ENCODE measurements around the gene DYSF.

Gene DYSF

GRCh38 chr2:71674158-71674851 lies 220.9 kb downstream of the DYSF start:
- no peaks in the 10 kb centered on the region for H3K36me3 ChIP-seq (replicated peaks; ENCODE audit: insufficient read depth, low read length)

GRCh38 chr2:71675296-71675695 lies 221.9 kb downstream of the DYSF start:
- Histone ChIP-seq H3K27me3 (replicated peaks; ENCODE audit: insufficient read depth, low read length) (no peaks in the 10 kb centered on the region), H3K27ac (ENCODE audit: low read length) (no peak overlapping the region), H3F3A (ENCODE audit: insufficient read depth, low read length) (no peaks in the 10 kb centered on the region), H4K20me1 (ENCODE audit: insufficient read depth, low read length) (no peaks in the 10 kb centered on the region), H3K4me2 (ENCODE audit: low read depth, low read length) (no peak overlapping the region), H3K9ac (ENCODE audit: low read length) (no peak overlapping the region), H2AFZ (ENCODE audit: low read length) (no peak overlapping the region), H3K9me3 (replicated peaks; ENCODE audit: insufficient read depth, low read length) (no peaks in the 10 kb centered on the region), H3K4me1 (ENCODE audit: low read length) (no peaks in the 10 kb centered on the region), H3K79me2 (ENCODE audit: low read length) (no peaks in the 10 kb centered on the region), H3K36me3 (replicated peaks; ENCODE audit: insufficient read depth, low read length) (no peaks in the 10 kb centered on the region), H3K9me2 (replicated peaks; ENCODE audit: insufficient read depth, low read length) (no peaks in the 10 kb centered on the region), H3K4me3 (ENCODE audit: low read length) (no peak overlapping the region)
- TF ChIP-seq EZH2 (optimal IDR thresholded peaks at IDR 0.05; ENCODE audit: low read depth, low read length) (no peak), EZH2phosphoT487 (IDR thresholded peaks at IDR 0.05; ENCODE audit: low read length) (no peak)
- TF ChIP-seq, protein P1, sequence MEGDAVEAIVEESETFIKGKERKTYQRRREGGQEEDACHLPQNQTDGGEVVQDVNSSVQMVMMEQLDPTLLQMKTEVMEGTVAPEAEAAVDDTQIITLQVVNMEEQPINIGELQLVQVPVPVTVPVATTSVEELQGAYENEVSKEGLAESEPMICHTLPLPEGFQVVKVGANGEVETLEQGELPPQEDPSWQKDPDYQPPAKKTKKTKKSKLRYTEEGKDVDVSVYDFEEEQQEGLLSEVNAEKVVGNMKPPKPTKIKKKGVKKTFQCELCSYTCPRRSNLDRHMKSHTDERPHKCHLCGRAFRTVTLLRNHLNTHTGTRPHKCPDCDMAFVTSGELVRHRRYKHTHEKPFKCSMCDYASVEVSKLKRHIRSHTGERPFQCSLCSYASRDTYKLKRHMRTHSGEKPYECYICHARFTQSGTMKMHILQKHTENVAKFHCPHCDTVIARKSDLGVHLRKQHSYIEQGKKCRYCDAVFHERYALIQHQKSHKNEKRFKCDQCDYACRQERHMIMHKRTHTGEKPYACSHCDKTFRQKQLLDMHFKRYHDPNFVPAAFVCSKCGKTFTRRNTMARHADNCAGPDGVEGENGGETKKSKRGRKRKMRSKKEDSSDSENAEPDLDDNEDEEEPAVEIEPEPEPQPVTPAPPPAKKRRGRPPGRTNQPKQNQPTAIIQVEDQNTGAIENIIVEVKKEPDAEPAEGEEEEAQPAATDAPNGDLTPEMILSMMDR (IDR thresholded peaks at IDR 0.05; ENCODE audit: low read length) = no peak
- no peak for DNase-seq

More at GRCh38 chr2:71674158-71674851, 220.9 kb downstream of the DYSF start:
- Histone ChIP-seq H3K9me3 (replicated peaks; ENCODE audit: insufficient read depth, low read length) (no peaks in the 10 kb centered on the region), H4K20me1 (ENCODE audit: insufficient read depth, low read length) (no peaks in the 10 kb centered on the region), H3K9ac (ENCODE audit: low read length) (no peak overlapping the region), H3F3A (ENCODE audit: insufficient read depth, low read length) (no peaks in the 10 kb centered on the region), H2AFZ (ENCODE audit: low read length) (no peak overlapping the region), H3K4me2 (ENCODE audit: low read depth, low read length) (no peak overlapping the region), H3K27ac (ENCODE audit: low read length) (no peak overlapping the region), H3K27me3 (replicated peaks; ENCODE audit: insufficient read depth, low read length) (no peaks in the 10 kb centered on the region), H3K4me1 (ENCODE audit: low read length) (no peaks in the 10 kb centered on the region), H3K9me2 (replicated peaks; ENCODE audit: insufficient read depth, low read length) (no peaks in the 10 kb centered on the region), H3K79me2 (ENCODE audit: low read length) (no peaks in the 10 kb centered on the region), H3K4me3 (ENCODE audit: low read length) (no peak overlapping the region)
- TF ChIP-seq, protein P1 (IDR thresholded peaks at IDR 0.05; ENCODE audit: low read length) = no peak
- TF ChIP-seq EZH2phosphoT487 (IDR thresholded peaks at IDR 0.05; ENCODE audit: low read length) = no peak
- no peak for TF ChIP-seq EZH2 (optimal IDR thresholded peaks at IDR 0.05; ENCODE audit: low read depth, low read length)
- no peak for DNase-seq

- TF ChIP-seq, protein P1 (IDR thresholded peaks at IDR 0.05; ENCODE audit: low read length) = no peak
- TF ChIP-seq EZH2phosphoT487 (IDR thresholded peaks at IDR 0.05; ENCODE audit: low read length) (no peak), EZH2 (optimal IDR thresholded peaks at IDR 0.05; ENCODE audit: low read depth, low read length) (no peak)
- Histone ChIP-seq H2AFZ (ENCODE audit: low read length) (no peak overlapping the region), H3K27ac (ENCODE audit: low read length) (no peak overlapping the region), H3F3A (ENCODE audit: insufficient read depth, low read length) (no peaks in the 10 kb centered on the region), H3K9me2 (replicated peaks; ENCODE audit: insufficient read depth, low read length) (no peaks in the 10 kb centered on the region), H3K79me2 (ENCODE audit: low read length) (no peaks in the 10 kb centered on the region), H3K9me3 (replicated peaks; ENCODE audit: insufficient read depth, low read length) (no peaks in the 10 kb centered on the region), H4K20me1 (ENCODE audit: insufficient read depth, low read length) (no peaks in the 10 kb centered on the region), H3K27me3 (replicated peaks; ENCODE audit: insufficient read depth, low read length) (no peaks in the 10 kb centered on the region), H3K4me2 (ENCODE audit: low read depth, low read length) (no peak overlapping the region), H3K36me3 (replicated peaks; ENCODE audit: insufficient read depth, low read length) (no peaks in the 10 kb centered on the region), H3K4me3 (ENCODE audit: low read length) (no peak overlapping the region), H3K4me1 (ENCODE audit: low read length) (no peaks in the 10 kb centered on the region), H3K9ac (ENCODE audit: low read length) (no peak overlapping the region)
- DNase-seq = no peak
Observed at GRCh38 chr2:71678874-71679273, 225.5 kb downstream of the DYSF start.
